A673 (cell line): Measurements from ENCODE around the gene SIDT2. TPM values are rescaled to one million over a fixed set of nuclear protein-coding genes. Genes with fewer than 3 reads are reported as not detected.

ENCODE experiments used
- BruUV-seq: library from RNA; stranded (reverse); fragments of 400-500 nt; replicated peaks from 2 replicates; lab custom pipeline; 2021; lab: Mats Ljungman, UMichigan
- CTCF ChIA-PET: fragments of 300-600 bp; sonication (Branson Sonifier 250); formaldehyde crosslinking; loops from one replicate; lab custom pipeline; 2022; ENCODE audit warnings: antibody characterized with exemption; lab: Charles Lee
- POLR2A ChIA-PET: fragments of 300-600 bp; sonication (Branson Sonifier 250); formaldehyde crosslinking; loops from one replicate; lab custom pipeline; 2022; ENCODE audit warnings: antibody characterized with exemption; ENCODE audit not compliant: low non-redundant PET; lab: Charles Lee
- DNase-seq: peaks from one replicate; pipeline ENCODE4 v3.0.0-alpha.2; 2015; ENCODE audit warnings: low spot score
- H3K27ac ChIP-seq: fragments of 200-600 bp; sonication (generic); 2 replicates; pipeline ENCODE4 v1.5.1; 2016; ENCODE audit warnings: mixed run types, low read depth, mild to moderate bottlenecking, mixed read lengths, antibody characterized with exemption, low read length; ENCODE audit not compliant: poor library complexity, severe bottlenecking
- H3K27me3 ChIP-seq: fragments of 200-600 bp; sonication (generic); replicated peaks from 2 replicates; pipeline ENCODE4 v1.6.1; 2017; ENCODE audit warnings: mixed run types, low read depth, mild to moderate bottlenecking, mixed read lengths, antibody characterized with exemption, low read length; ENCODE audit not compliant: insufficient read depth, poor library complexity
- H3K36me3 ChIP-seq: fragments of 200-600 bp; sonication (generic); 2 replicates; pipeline ENCODE4 v1.6.1; 2016; ENCODE audit warnings: mixed run types, mild to moderate bottlenecking, mixed read lengths, antibody characterized with exemption, low read length; ENCODE audit not compliant: insufficient read depth, poor library complexity, severe bottlenecking
- H3K4me1 ChIP-seq: fragments of 200-600 bp; sonication (generic); 2 replicates; pipeline ENCODE4 v1.6.1; 2017; ENCODE audit warnings: mixed run types, mild to moderate bottlenecking, mixed read lengths, antibody characterized with exemption, low read length; ENCODE audit not compliant: insufficient read depth, poor library complexity, severe bottlenecking
- H3K4me3 ChIP-seq: fragments of 200-600 bp; sonication (generic); 2 replicates; pipeline ENCODE4 v1.5.1; 2016; ENCODE audit warnings: low read depth, mixed run types, mild to moderate bottlenecking, mixed read lengths, low read length; ENCODE audit not compliant: poor library complexity, severe bottlenecking
- H3K9me3 ChIP-seq: fragments of 200-600 bp; sonication (generic); 2 replicates; pipeline ENCODE4 v1.6.1; 2016; ENCODE audit warnings: mixed run types, low read depth, mild to moderate bottlenecking, mixed read lengths, antibody characterized with exemption, low read length; ENCODE audit not compliant: poor library complexity, severe bottlenecking
- EZH2 ChIP-seq: fragments of 200-600 bp; sonication (generic); IDR thresholded peaks from 2 replicates; pipeline ENCODE4 v1.6.1; 2017; ENCODE audit warnings: borderline replicate concordance, low read depth, mild to moderate bottlenecking, mixed read lengths, antibody characterized with exemption, low read length; ENCODE audit not compliant: poor library complexity, severe bottlenecking
- intact Hi-C: fragments of 100-400 bp; cut with micrococcal nuclease; formaldehyde crosslinking; loops from one replicate; pipeline ENCODE4 v1.10.0; 2022; ENCODE audit not compliant: unreplicated experiment
- total RNA-seq: library from RNA; stranded (reverse); gene quantifications from 2 replicates; pipeline ENCODE4 v1.2.3, GENCODE V29; 2021
- TF ChIP-seq, protein P1 (sequence below): fragments of 300-800, 200-600 bp; sonication (generic); conservative IDR thresholded peaks from 2 replicates; pipeline ENCODE4 v1.5.1; 2017; ENCODE audit warnings: low read depth, mild to moderate bottlenecking, antibody characterized with exemption, low read length, moderate library complexity, mixed read lengths

The SIDT2 gene
- total RNA-seq, 1 experiment from 2014 or later: 33.5 TPM

GRCh38 chr11:117218133-117218915 is 39.8 kb downstream of the SIDT2 start:
- no TSS peak for BruUV-seq
- no peak overlapping the region for H3K4me3 ChIP-seq
- intact Hi-C loops: no loop called here
- no peak overlapping the region for H3K27ac ChIP-seq
- POLR2A ChIA-PET: no interaction called here
- CTCF ChIA-PET: interaction anchor here (0.7 to 0.8 kb wide), 2 partner anchors 8 to 37 kb away, joined by 3 to 9 read pairs; no protein-coding TSS in a partner anchor
- no peaks in the 10 kb centered on the region for H3K9me3 ChIP-seq
- H3K27me3 ChIP-seq: no peaks in the 10 kb centered on the region
- H3K4me1 ChIP-seq: peaks cover 23% of the 10 kb centered on the region
- H3K36me3 ChIP-seq: peaks cover 10% of the 10 kb centered on the region
- DNase-seq: no peak
- no peak for TF ChIP-seq EZH2
- TF ChIP-seq, protein P1, sequence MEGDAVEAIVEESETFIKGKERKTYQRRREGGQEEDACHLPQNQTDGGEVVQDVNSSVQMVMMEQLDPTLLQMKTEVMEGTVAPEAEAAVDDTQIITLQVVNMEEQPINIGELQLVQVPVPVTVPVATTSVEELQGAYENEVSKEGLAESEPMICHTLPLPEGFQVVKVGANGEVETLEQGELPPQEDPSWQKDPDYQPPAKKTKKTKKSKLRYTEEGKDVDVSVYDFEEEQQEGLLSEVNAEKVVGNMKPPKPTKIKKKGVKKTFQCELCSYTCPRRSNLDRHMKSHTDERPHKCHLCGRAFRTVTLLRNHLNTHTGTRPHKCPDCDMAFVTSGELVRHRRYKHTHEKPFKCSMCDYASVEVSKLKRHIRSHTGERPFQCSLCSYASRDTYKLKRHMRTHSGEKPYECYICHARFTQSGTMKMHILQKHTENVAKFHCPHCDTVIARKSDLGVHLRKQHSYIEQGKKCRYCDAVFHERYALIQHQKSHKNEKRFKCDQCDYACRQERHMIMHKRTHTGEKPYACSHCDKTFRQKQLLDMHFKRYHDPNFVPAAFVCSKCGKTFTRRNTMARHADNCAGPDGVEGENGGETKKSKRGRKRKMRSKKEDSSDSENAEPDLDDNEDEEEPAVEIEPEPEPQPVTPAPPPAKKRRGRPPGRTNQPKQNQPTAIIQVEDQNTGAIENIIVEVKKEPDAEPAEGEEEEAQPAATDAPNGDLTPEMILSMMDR: no peak

DNA sequence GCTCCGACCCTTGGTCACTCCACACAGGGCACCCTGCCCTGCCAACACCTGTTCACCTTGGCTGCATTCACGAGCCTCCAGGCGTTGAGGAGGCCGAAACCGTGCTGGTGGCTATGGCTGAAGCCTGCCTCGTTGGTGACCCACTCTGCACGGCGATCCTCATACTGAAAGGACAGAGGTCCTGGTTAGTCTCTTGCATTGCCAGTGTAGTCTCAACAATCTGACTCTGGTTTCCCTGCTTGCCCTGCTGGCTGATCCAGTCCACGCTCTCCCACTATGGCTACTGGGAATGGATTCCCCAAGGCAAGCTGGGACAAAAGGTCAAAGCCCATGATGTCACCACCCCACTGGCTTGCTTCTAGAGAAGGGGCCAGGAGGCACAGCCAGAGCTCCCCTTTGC is 40.5 kb downstream of the SIDT2 start:
- intact Hi-C loops: no loop called here
- Histone ChIP-seq H3K36me3 (peaks cover 10% of the 10 kb centered on the region), H3K27ac (no peak overlapping the region), H3K27me3 (no peaks in the 10 kb centered on the region), H3K9me3 (no peaks in the 10 kb centered on the region), H3K4me3 (no peak overlapping the region), H3K4me1 (peaks cover 23% of the 10 kb centered on the region)
- TF ChIP-seq EZH2: no peak
- TF ChIP-seq, protein P1: no peak
- DNase-seq: no peak
- POLR2A ChIA-PET: no interaction called here
- BruUV-seq: no TSS peak
- CTCF ChIA-PET: interaction anchor here (0.8 kb wide), 1 partner anchor 37 kb away, joined by 3 read pairs; no protein-coding TSS in a partner anchor

DNA sequence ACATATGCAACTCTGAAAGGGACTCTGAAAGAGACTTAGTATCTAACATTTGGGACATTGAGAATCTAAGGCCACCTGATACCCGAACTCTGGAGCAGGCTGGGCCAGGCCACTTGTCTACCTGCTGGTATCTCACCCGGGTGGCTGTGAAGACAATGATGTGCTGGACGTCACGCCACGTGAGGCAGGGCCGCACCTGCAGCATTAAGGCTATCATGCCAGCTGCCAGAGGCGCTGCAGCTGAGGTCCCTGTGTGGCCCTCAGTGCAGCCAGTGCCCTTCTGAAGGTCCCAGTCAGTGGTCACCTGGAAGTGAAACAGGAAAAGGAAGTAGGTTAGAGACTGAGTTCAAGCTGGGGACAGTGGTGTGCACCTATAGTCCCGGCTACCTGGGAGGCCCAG is 40.9 kb downstream of the SIDT2 start:
- intact Hi-C loops: no loop called here
- no peaks in the 10 kb centered on the region for H3K9me3 ChIP-seq
- no peak for TF ChIP-seq EZH2
- TF ChIP-seq, protein P1: no peak
- no peak overlapping the region for H3K27ac ChIP-seq
- no TSS peak for BruUV-seq
- no peak for DNase-seq
- H3K27me3 ChIP-seq: no peaks in the 10 kb centered on the region
- peaks cover 10% of the 10 kb centered on the region for H3K36me3 ChIP-seq
- H3K4me1 ChIP-seq: peaks cover 23% of the 10 kb centered on the region
- H3K4me3 ChIP-seq: no peak overlapping the region
- ChIA-PET CTCF (no interaction called here), POLR2A (no interaction called here)
